ENCODE data around the gene DNASE2B.

DNASE2B gene

DNA sequence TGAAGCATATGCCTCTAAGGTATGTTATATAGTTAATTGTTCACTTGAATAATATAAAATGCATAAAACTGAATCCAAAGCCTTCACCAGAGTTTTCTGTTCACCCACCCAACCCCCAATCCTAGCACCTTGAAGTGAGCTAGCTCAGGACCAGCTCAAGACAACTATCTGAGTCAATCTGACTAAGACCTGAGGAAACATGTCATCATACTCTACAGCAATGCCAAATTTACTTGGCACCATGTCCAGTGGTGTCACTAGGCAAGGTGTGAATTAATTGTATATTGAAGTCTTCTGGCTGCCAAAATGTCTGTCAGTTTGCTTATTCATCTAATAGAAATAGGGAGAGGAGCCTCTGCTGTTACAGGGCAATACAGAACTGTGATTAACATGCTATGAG lies 3.8 kb downstream of the DNASE2B start:
- no peak for DNase-seq
- Histone ChIP-seq H3K27me3 (ENCODE audit: insufficient read depth, low read depth, severe bottlenecking) (no peaks in the 10 kb centered on the region), H3K27ac (no peak overlapping the region), H3K36me3 (no peaks in the 10 kb centered on the region), H3K4me3 (ENCODE audit: low read depth, low read length) (no peak overlapping the region), H3K9me3 (ENCODE audit: severe bottlenecking) (no peaks in the 10 kb centered on the region)
- no peak for TF ChIP-seq CTCF (IDR thresholded peaks at IDR 0.05; ENCODE audit: low read depth, low read length)

- Histone ChIP-seq H3K27ac (no peak overlapping the region), H3K4me3 (ENCODE audit: low read depth, low read length) (no peak overlapping the region), H3K9me3 (ENCODE audit: severe bottlenecking) (no peaks in the 10 kb centered on the region), H3K36me3 (no peaks in the 10 kb centered on the region), H3K27me3 (ENCODE audit: insufficient read depth, low read depth, severe bottlenecking) (no peaks in the 10 kb centered on the region)
- no peak for DNase-seq
- no peak for TF ChIP-seq CTCF (IDR thresholded peaks at IDR 0.05; ENCODE audit: low read depth, low read length)
These were observed 4.2 kb downstream of the DNASE2B start for GRCh38 chr1:84402501-84402900.

- Histone ChIP-seq H3K9me3 (ENCODE audit: severe bottlenecking) (no peaks in the 10 kb centered on the region), H3K36me3 (no peaks in the 10 kb centered on the region), H3K27me3 (ENCODE audit: insufficient read depth, low read depth, severe bottlenecking) (no peaks in the 10 kb centered on the region), H3K27ac (no peak overlapping the region), H3K4me3 (ENCODE audit: low read depth, low read length) (no peak overlapping the region)
- no peak for DNase-seq
- TF ChIP-seq CTCF (IDR thresholded peaks at IDR 0.05; ENCODE audit: low read depth, low read length), result no peak
These were observed 5.1 kb downstream of the DNASE2B start for GRCh38 chr1:84403347-84403746.

- no peaks in the 10 kb centered on the region for H3K27me3 ChIP-seq (ENCODE audit: insufficient read depth, low read depth, severe bottlenecking)
- H3K4me3 ChIP-seq (ENCODE audit: low read depth, low read length), result no peak overlapping the region
- TF ChIP-seq CTCF (IDR thresholded peaks at IDR 0.05; ENCODE audit: low read depth, low read length), result no peak
- DNase-seq, result no peak
- no peaks in the 10 kb centered on the region for H3K36me3 ChIP-seq
- H3K27ac ChIP-seq, result no peak overlapping the region
- H3K9me3 ChIP-seq (ENCODE audit: severe bottlenecking), result no peaks in the 10 kb centered on the region
These were observed 8.1 kb downstream of the DNASE2B start for GRCh38 chr1:84406346-84406861.

- H3K27me3 ChIP-seq (ENCODE audit: insufficient read depth, low read depth, severe bottlenecking), result no peaks in the 10 kb centered on the region
- DNase-seq, result no peak
- H3K36me3 ChIP-seq, result no peaks in the 10 kb centered on the region
- no peaks in the 10 kb centered on the region for H3K9me3 ChIP-seq (ENCODE audit: severe bottlenecking)
- no peak overlapping the region for H3K27ac ChIP-seq
- no peak for TF ChIP-seq CTCF (IDR thresholded peaks at IDR 0.05; ENCODE audit: low read depth, low read length)
- no peak overlapping the region for H3K4me3 ChIP-seq (ENCODE audit: low read depth, low read length)
These were observed 9.2 kb downstream of the DNASE2B start for GRCh38 chr1:84407524-84407923.

GRCh38 chr1:84407958-84408422 lies 9.7 kb downstream of the DNASE2B start:
- no peaks in the 10 kb centered on the region for H3K9me3 ChIP-seq (ENCODE audit: severe bottlenecking)
- no peak for TF ChIP-seq CTCF (IDR thresholded peaks at IDR 0.05; ENCODE audit: low read depth, low read length)
- no peaks in the 10 kb centered on the region for H3K36me3 ChIP-seq
- H3K27me3 ChIP-seq (ENCODE audit: insufficient read depth, low read depth, severe bottlenecking), result no peaks in the 10 kb centered on the region
- no peak for DNase-seq
- no peak overlapping the region for H3K27ac ChIP-seq
- H3K4me3 ChIP-seq (ENCODE audit: low read depth, low read length), result no peak overlapping the region

All from WERI-Rb-1 (cell line).